SK-N-SH (cell line): ENCODE results near the gene LEF1. TPM values are rescaled to one million over a fixed set of nuclear protein-coding genes. Genes with fewer than 3 reads are reported as not detected.

Experiments used
- CTCF ChIA-PET: fragments of 300-600, 350-600 bp; formaldehyde crosslinking; extraction: SDS; loops from one replicate; lab custom pipeline; 2021; lab: Yijun Ruan, JAX
- POLR2A ChIA-PET: fragments of 350-600 bp; sonication (Branson Sonifier 250); formaldehyde crosslinking; extraction: SDS; loops from one replicate; lab custom pipeline; 2020; ENCODE audit warnings: antibody characterized with exemption, inconsistent platforms; lab: Yijun Ruan, JAX
- DNase-seq: peaks from one replicate; pipeline ENCODE4 v3.0.0; 2012
- H2AFZ ChIP-seq: fragments of 200-600 bp; sonication (generic); 2 replicates; pipeline ENCODE4 v1.8.1; 2016; ENCODE audit warnings: antibody characterized with exemption, mild to moderate bottlenecking, low read depth
- H3F3A ChIP-seq: fragments of 200-600 bp; sonication (generic); replicated peaks from 2 replicates; pipeline ENCODE3; 2016; ENCODE audit warnings: antibody characterized with exemption, mild to moderate bottlenecking; ENCODE audit not compliant: insufficient read depth
- H3K27ac ChIP-seq, 2 experiments: fragments of 200-500 bp in 1 of 2; fragments of 200-600 bp in 1 of 2; sonication (Bioruptor generic) in 1 of 2; sonication (generic), shearing (Covaris generic) in 1 of 2; 2 replicates each; pipeline versions ENCODE4 v1.5.1 to v1.6.1; 2014 to 2016; ENCODE audit warnings: low read depth in 2 of 2, inconsistent platforms in 1 of 2, low read length in 1 of 2, mild to moderate bottlenecking in 1 of 2, mixed read lengths in 1 of 2
- H3K27me3 ChIP-seq: fragments of 200-600 bp; sonication (generic), shearing (Covaris generic); 2 replicates; pipeline ENCODE4 v1.6.1; 2016; ENCODE audit warnings: mixed run types; ENCODE audit not compliant: insufficient read depth
- H3K36me3 ChIP-seq, 2 experiments: fragments of 200-500 bp in 1 of 2; fragments of 200-600 bp in 1 of 2; sonication (Bioruptor generic) in 1 of 2; sonication (generic) in 1 of 2; replicated peaks in 1 of 2; 2 replicates each; pipeline versions ENCODE3 to v1.5.1; 2014 to 2016; ENCODE audit warnings: low read length in 1 of 2, mild to moderate bottlenecking in 1 of 2; ENCODE audit not compliant: insufficient read depth in 2 of 2, control insufficient read depth in 1 of 2
- H3K4me1 ChIP-seq, 2 experiments: fragments of 200-500 bp in 1 of 2; fragments of 200-600 bp in 1 of 2; sonication (Bioruptor generic) in 1 of 2; sonication (generic), shearing (Covaris generic) in 1 of 2; 2 replicates each; pipeline versions ENCODE4 v1.5.1 to v1.6.1; 2014 to 2016; ENCODE audit warnings: low read depth in 1 of 2, low read length in 1 of 2, mixed run types in 1 of 2; ENCODE audit not compliant: insufficient read depth in 2 of 2, control insufficient read depth in 1 of 2
- H3K4me2 ChIP-seq: fragments of 200-600 bp; sonication (generic), shearing (Covaris generic); 2 replicates; pipeline ENCODE4 v1.6.1; 2017; ENCODE audit warnings: mixed run types
- H3K4me3 ChIP-seq, 2 experiments: fragments of 200-500 bp in 1 of 2; fragments of 200-600 bp in 1 of 2; sonication (Bioruptor generic) in 1 of 2; sonication (generic), shearing (Covaris generic) in 1 of 2; 2 replicates each; pipeline versions ENCODE4 v1.5.1 to v1.8.1; 2014 to 2016; ENCODE audit warnings: low read depth in 2 of 2, inconsistent platforms in 1 of 2, low read length in 1 of 2, mild to moderate bottlenecking in 1 of 2, mixed read lengths in 1 of 2, moderate library complexity in 1 of 2
- H3K79me2 ChIP-seq: fragments of 200-600 bp; sonication (generic); 2 replicates; pipeline ENCODE4 v1.8.1; 2017; ENCODE audit warnings: mild to moderate bottlenecking; ENCODE audit not compliant: insufficient read depth
- H3K9ac ChIP-seq: fragments of 200-600 bp; sonication (generic); 2 replicates; pipeline ENCODE4 v1.6.1; 2017; ENCODE audit warnings: mixed run types
- H3K9me2 ChIP-seq: fragments of 200-600 bp; sonication (generic); 2 replicates; pipeline ENCODE4 v1.6.1; 2017; ENCODE audit warnings: mixed run types
- H3K9me3 ChIP-seq: fragments of 200-600 bp; sonication (generic); 2 replicates; pipeline ENCODE4 v1.6.1; 2017; ENCODE audit warnings: mixed run types, mild to moderate bottlenecking, moderate library complexity
- H4K20me1 ChIP-seq: fragments of 200-600 bp; sonication (generic); 2 replicates; pipeline ENCODE4 v1.6.1; 2017; ENCODE audit warnings: mild to moderate bottlenecking, mixed run types; ENCODE audit not compliant: insufficient read depth
- CHD2 ChIP-seq: fragments of 150-350 bp; IDR thresholded peaks from 2 replicates; pipeline ENCODE4 v1.6.1; 2018; ENCODE audit warnings: low read length; ENCODE audit not compliant: partially characterized antibody
- FOXM1 ChIP-seq: IDR thresholded peaks from 2 replicates; pipeline ENCODE4 v1.4.0; 2012; ENCODE audit warnings: low read depth, mild to moderate bottlenecking
- JUND ChIP-seq: IDR thresholded peaks from 2 replicates; pipeline ENCODE4 v1.4.0; 2012
- MEF2A ChIP-seq: IDR thresholded peaks from 2 replicates; pipeline ENCODE4 v1.4.0; 2012; ENCODE audit warnings: low read depth, borderline replicate concordance
- NRF1 ChIP-seq: IDR thresholded peaks from 2 replicates; pipeline ENCODE4 v1.6.1; 2012; ENCODE audit warnings: low read depth, mild to moderate bottlenecking, low read length
- RAD21 ChIP-seq: IDR thresholded peaks from 2 replicates; pipeline ENCODE4 v1.6.1; 2012; ENCODE audit warnings: mild to moderate bottlenecking, low read length
- RCOR1 ChIP-seq: fragments of 150-350 bp; IDR thresholded peaks from 2 replicates; pipeline ENCODE4 v1.6.1; 2017; ENCODE audit warnings: antibody characterized with exemption, low read length
- TCF12 ChIP-seq: IDR thresholded peaks from 2 replicates; pipeline ENCODE4 v1.4.0; 2012
- WGBS: methylation state at CpG from one replicate; pipeline ENCODE4 v1.1.6; 2017; ENCODE audit warnings: low lambda C conversion rate; 5-methylcytosine and 5-hydroxymethylcytosine counted together
- polyA plus RNA-seq, 3 experiments: library from polyadenylated mRNA; depleted of rRNA; stranded (reverse); fragments of >200 nt; gene quantifications; 2 replicates each; pipeline ENCODE4 v1.2.3, GENCODE V29; 2012
- TF ChIP-seq, protein P1 (sequence below): fragments of 150-350 bp; IDR thresholded peaks from 2 replicates; pipeline ENCODE4 v1.6.1; 2017; ENCODE audit warnings: antibody characterized with exemption, low read length, low read depth, borderline replicate concordance
- TF ChIP-seq, protein P2 (sequence below): fragments of 200-600 bp; sonication (generic); IDR thresholded peaks from 2 replicates; pipeline ENCODE4 v1.6.1; 2017; ENCODE audit warnings: antibody characterized with exemption, mild to moderate bottlenecking, moderate library complexity

Gene LEF1
- polyA plus RNA-seq, 1 of the 3 experiments (the other 2 are of a cell fraction) = 0.36 TPM

GRCh38 chr4:108044951-108045686 is 123.6 kb downstream of the LEF1 start (continued):
- TF ChIP-seq, protein P1, sequence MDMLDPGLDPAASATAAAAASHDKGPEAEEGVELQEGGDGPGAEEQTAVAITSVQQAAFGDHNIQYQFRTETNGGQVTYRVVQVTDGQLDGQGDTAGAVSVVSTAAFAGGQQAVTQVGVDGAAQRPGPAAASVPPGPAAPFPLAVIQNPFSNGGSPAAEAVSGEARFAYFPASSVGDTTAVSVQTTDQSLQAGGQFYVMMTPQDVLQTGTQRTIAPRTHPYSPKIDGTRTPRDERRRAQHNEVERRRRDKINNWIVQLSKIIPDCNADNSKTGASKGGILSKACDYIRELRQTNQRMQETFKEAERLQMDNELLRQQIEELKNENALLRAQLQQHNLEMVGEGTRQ = no peak
- TF ChIP-seq, protein P2, sequence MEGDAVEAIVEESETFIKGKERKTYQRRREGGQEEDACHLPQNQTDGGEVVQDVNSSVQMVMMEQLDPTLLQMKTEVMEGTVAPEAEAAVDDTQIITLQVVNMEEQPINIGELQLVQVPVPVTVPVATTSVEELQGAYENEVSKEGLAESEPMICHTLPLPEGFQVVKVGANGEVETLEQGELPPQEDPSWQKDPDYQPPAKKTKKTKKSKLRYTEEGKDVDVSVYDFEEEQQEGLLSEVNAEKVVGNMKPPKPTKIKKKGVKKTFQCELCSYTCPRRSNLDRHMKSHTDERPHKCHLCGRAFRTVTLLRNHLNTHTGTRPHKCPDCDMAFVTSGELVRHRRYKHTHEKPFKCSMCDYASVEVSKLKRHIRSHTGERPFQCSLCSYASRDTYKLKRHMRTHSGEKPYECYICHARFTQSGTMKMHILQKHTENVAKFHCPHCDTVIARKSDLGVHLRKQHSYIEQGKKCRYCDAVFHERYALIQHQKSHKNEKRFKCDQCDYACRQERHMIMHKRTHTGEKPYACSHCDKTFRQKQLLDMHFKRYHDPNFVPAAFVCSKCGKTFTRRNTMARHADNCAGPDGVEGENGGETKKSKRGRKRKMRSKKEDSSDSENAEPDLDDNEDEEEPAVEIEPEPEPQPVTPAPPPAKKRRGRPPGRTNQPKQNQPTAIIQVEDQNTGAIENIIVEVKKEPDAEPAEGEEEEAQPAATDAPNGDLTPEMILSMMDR = no peak
- TF ChIP-seq NRF1 = no peak

GRCh38 chr4:108043526-108043925 is 125.2 kb downstream of the LEF1 start:
- CTCF ChIA-PET = interaction anchor here (1.1 to 2.0 kb wide), 6 partner anchors 10 to 531 kb away, joined by 3 to 6 read pairs (median 5); no protein-coding TSS in a partner anchor
- H3K4me1 ChIP-seq = peaks cover 0 to 6% of the 10 kb centered on the region in 2 experiments; a peak in 1 of 4 replicates
- no peaks in the 10 kb centered on the region for H3K27me3 ChIP-seq
- TF ChIP-seq RCOR1 (peak; percentile 17; the same call in 1 of the 2 replicates), CHD2 (peak; percentile 26), MEF2A (no peak)
- no peak overlapping the region for H3K27ac ChIP-seq
- H3K9me2 ChIP-seq = no peaks in the 10 kb centered on the region
- no peak overlapping the region for H3K4me2 ChIP-seq
- POLR2A ChIA-PET = no interaction called here
- no peak overlapping the region for H2AFZ ChIP-seq
- H3F3A ChIP-seq = no peaks in the 10 kb centered on the region
- no peaks in the 10 kb centered on the region for H3K9me3 ChIP-seq
- no peak overlapping the region for H3K9ac ChIP-seq
- no peaks in the 10 kb centered on the region for H3K36me3 ChIP-seq
- DNase-seq = peak; percentile 32
- 33% methylated on average over 3 of the region's 5 CpGs for WGBS
- H3K79me2 ChIP-seq = no peaks in the 10 kb centered on the region
- H4K20me1 ChIP-seq = no peaks in the 10 kb centered on the region
- no peak overlapping the region for H3K4me3 ChIP-seq

DNA sequence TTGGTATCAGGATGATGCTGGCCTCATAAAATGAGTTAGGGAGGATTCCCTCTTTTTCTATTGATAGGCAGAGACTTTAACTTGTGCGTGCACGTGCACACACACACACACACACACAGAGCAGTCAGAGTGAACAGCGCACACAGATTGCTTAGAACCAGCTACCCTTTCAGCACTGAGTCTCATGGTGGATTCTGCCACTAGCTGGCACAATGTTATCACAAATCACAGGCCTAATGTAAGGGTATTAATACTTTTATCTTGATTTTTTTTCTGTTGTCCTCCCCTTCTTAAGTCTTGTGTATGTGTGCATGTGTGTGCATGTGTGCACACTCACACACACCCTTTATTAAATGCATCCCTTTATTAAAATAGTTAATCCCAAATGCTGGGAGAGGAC is 125.8 kb downstream of the LEF1 start:
- Histone ChIP-seq H2AFZ (no peak overlapping the region), H3K9me2 (no peaks in the 10 kb centered on the region), H3K27me3 (no peaks in the 10 kb centered on the region), H3K4me3 (no peak overlapping the region), H3K4me2 (no peak overlapping the region), H3K9ac (no peak overlapping the region), H3K36me3 (no peaks in the 10 kb centered on the region), H3F3A (no peaks in the 10 kb centered on the region), H3K79me2 (no peaks in the 10 kb centered on the region), H3K4me1 (peaks cover 0 to 6% of the 10 kb centered on the region in 2 experiments; a peak in 1 of 4 replicates), H4K20me1 (no peaks in the 10 kb centered on the region), H3K27ac (no peak overlapping the region), H3K9me3 (no peaks in the 10 kb centered on the region)
- POLR2A ChIA-PET = no interaction called here
- 71% methylated on average over 3 of the region's 3 CpGs for WGBS
- peak; percentile 32; the same call in 1 of the 2 replicates for TF ChIP-seq RAD21
- TF ChIP-seq JUND = no peak
- TF ChIP-seq TCF12 = no peak
- TF ChIP-seq FOXM1 = no peak
- CTCF ChIA-PET = interaction anchor here (1.1 to 2.0 kb wide), 5 partner anchors 10 to 532 kb away, joined by 3 to 6 read pairs (median 6); no protein-coding TSS in a partner anchor
- no peak for DNase-seq
